Lung (tissue), 12 donors: ENCODE measurements around the gene PROKR1. TPM values are rescaled to one million over a fixed set of nuclear protein-coding genes. Genes with fewer than 3 reads are reported as not detected.

Experiments
- ATAC-seq: fragments of 200-7000 bp; cut with Tn5 transposase; one replicate; pipeline ENCODE4 v1.9.1; 2020; ENCODE audit warnings: moderate number of reproducible peaks; ENCODE audit not compliant: insufficient read depth, low FRiP score
- DNase-seq, 3 donors: peaks; one replicate each; pipeline ENCODE4 v3.0.0-alpha.2; 2013 to 2017
- H3K27ac ChIP-seq, 2 donors: one replicate each; pipeline ENCODE4 v1.5.1; 2013; ENCODE audit warnings: mild to moderate bottlenecking in 2 of 2, moderate library complexity in 2 of 2, control low read depth in 1 of 2, inconsistent platforms in 1 of 2, low read depth in 1 of 2, low read length in 1 of 2
- H3K27me3 ChIP-seq, 3 donors: one replicate each; pipeline ENCODE4 v1.5.1; 2013; ENCODE audit warnings: low read length in 2 of 3; ENCODE audit not compliant: control insufficient read depth in 3 of 3, insufficient read depth in 3 of 3
- H3K36me3 ChIP-seq, 4 donors: one replicate each; pipeline ENCODE4 v1.5.1; 2013; ENCODE audit warnings: low read length in 4 of 4, mild to moderate bottlenecking in 1 of 4, moderate library complexity in 1 of 4; ENCODE audit not compliant: control insufficient read depth in 4 of 4, insufficient read depth in 4 of 4
- H3K4me1 ChIP-seq, 5 donors: one replicate each; pipeline ENCODE4 v1.5.1; 2013; ENCODE audit warnings: low read length in 5 of 5, mild to moderate bottlenecking in 2 of 5, moderate library complexity in 1 of 5; ENCODE audit not compliant: control insufficient read depth in 5 of 5, insufficient read depth in 5 of 5
- H3K4me3 ChIP-seq: one replicate; pipeline ENCODE4 v1.5.1; 2013; ENCODE audit warnings: mild to moderate bottlenecking, control low read depth, moderate library complexity
- H3K9ac ChIP-seq, 2 donors: one replicate each; pipeline ENCODE4 v1.5.1; 2013; ENCODE audit warnings: low read length in 2 of 2, control low read depth in 1 of 2; ENCODE audit not compliant: insufficient read depth in 1 of 2
- H3K9me3 ChIP-seq, 4 donors: one replicate each; pipeline ENCODE4 v1.5.1; 2013; ENCODE audit warnings: low read length in 3 of 4, mild to moderate bottlenecking in 1 of 4, moderate library complexity in 1 of 4; ENCODE audit not compliant: control insufficient read depth in 4 of 4, insufficient read depth in 3 of 4
- CTCF ChIP-seq: IDR thresholded peaks from 2 replicates; pipeline ENCODE4 v1.5.1; 2012; ENCODE audit warnings: mild to moderate bottlenecking; ENCODE audit errors: control extremely low read depth, extremely low read depth
- WGBS, 2 donors: extraction: QIAGEN DNeasy Blood & Tissue Kit; methylation state at CpG; one replicate each; pipeline ENCODE4 v1.1.7; 2013; 5-methylcytosine and 5-hydroxymethylcytosine counted together
- polyA plus RNA-seq, 2 donors: library from polyadenylated mRNA; stranded (reverse); fragments of 200-250 nt; gene quantifications; one replicate each; pipeline ENCODE4 v1.2.1, GENCODE V29; 2013
- total RNA-seq, 2 donors: library from RNA; depleted of rRNA in 1 of 2; stranded (reverse); fragments of >200 nt in 1 of 2; gene quantifications; one replicate each; pipeline ENCODE4 v1.2.1, GENCODE V29; 2014 to 2021
- donor health status: control.
- donor health status: control.
- donor health status: Bipolar disorder and iron deficiency.
- donor health status: healthy.
- donor health status: DM: yes; HTN: yes; CAD: no.

Gene PROKR1
- total and polyA plus RNA-seq, 4 donors, result 0.01 TPM; not detected in 3

- Histone ChIP-seq H3K9me3 (no peaks in the 10 kb centered on the region), H3K27ac (no peak overlapping the region), H3K36me3 (no peaks in the 10 kb centered on the region), H3K9ac (no peak overlapping the region), H3K4me1 (no peaks in the 10 kb centered on the region), H3K27me3 (no peaks in the 10 kb centered on the region), H3K4me3 (no peak overlapping the region)
- no peak for ATAC-seq
- TF ChIP-seq CTCF, result no peak
- 80 to 93% methylated on average over 7 of the region's 7 CpGs for WGBS, 2 donors
- DNase-seq, result no peak
These were observed 20.2 kb downstream of the PROKR1 start for GRCh38 chr2:68663371-68664156.

- no peaks in the 10 kb centered on the region for H3K36me3 ChIP-seq
- no peak for TF ChIP-seq CTCF
- H3K27ac ChIP-seq, result no peak overlapping the region
- DNase-seq (no peak), ATAC-seq (no peak)
- no peak overlapping the region for H3K9ac ChIP-seq
- H3K9me3 ChIP-seq, result no peaks in the 10 kb centered on the region
- H3K4me3 ChIP-seq, result no peak overlapping the region
- WGBS, 2 donors, result 99 to 100% methylated on average over 2 of the region's 2 CpGs
- H3K27me3 ChIP-seq, result no peaks in the 10 kb centered on the region
- H3K4me1 ChIP-seq, result no peaks in the 10 kb centered on the region
These were observed 24.0 kb downstream of the PROKR1 start for GRCh38 chr2:68667371-68667770.

- H3K4me1 ChIP-seq, result no peaks in the 10 kb centered on the region
- TF ChIP-seq CTCF, result no peak
- no peak for DNase-seq
- no peaks in the 10 kb centered on the region for H3K36me3 ChIP-seq
- no peak overlapping the region for H3K9ac ChIP-seq
- WGBS, 2 donors, result 85 to 90% methylated on average over 3 of the region's 3 CpGs
- no peak for ATAC-seq
- H3K27me3 ChIP-seq, result no peaks in the 10 kb centered on the region
- H3K27ac ChIP-seq, result no peak overlapping the region
- H3K4me3 ChIP-seq, result no peak overlapping the region
- H3K9me3 ChIP-seq, result no peaks in the 10 kb centered on the region
These were observed 26.3 kb downstream of the PROKR1 start for GRCh38 chr2:68669651-68670050.
